CD4-positive, alpha-beta T cell treated with Interleukin-15 for 4 hours (primary cell): ENCODE data around the gene GDPGP1.

ENCODE experiments used
- DNase-seq: peaks from one replicate; pipeline ENCODE4 v3.0.0-alpha.2; 2020; ENCODE audit warnings: low spot score

Gene GDPGP1

DNA sequence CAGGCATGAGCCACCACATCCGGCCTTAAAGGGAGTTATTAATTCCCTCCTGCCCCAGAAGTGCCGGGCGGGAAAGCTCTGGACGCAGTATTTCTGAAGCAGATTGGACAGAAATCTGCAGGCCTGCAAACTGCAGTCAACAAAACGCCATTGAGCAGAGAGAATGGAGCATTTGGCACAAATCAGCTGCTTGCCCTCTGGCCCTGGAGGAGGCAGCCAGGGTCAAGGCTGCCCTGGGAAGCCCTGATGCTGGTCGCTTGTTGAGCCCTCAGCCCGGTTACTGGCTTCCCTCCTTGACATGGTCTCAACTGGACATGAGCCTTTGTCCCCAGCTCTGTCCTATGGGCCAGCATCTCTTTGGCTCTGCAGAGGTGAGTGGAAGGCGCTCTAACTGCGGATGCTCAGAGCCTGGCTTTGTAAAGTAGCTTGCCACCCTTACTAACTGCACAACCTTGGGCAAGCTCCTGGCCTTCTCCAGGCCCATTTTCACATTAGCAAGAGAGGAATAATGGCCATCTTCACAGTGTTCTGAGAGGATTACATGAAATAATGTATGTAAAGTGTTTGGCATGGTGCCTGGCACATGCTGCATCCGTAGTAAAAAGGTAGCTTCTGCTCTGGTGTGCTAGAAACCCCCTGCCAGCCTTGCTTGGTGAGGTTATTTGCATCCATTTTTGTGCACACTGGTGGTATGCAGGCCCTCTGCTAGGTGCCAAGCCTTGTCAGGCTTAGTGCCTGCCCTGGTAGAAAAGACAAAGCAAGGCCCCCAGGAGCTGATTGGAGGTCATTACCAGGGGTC, 28.8 kb upstream of the GDPGP1 start:
- no peak for DNase-seq

DNA sequence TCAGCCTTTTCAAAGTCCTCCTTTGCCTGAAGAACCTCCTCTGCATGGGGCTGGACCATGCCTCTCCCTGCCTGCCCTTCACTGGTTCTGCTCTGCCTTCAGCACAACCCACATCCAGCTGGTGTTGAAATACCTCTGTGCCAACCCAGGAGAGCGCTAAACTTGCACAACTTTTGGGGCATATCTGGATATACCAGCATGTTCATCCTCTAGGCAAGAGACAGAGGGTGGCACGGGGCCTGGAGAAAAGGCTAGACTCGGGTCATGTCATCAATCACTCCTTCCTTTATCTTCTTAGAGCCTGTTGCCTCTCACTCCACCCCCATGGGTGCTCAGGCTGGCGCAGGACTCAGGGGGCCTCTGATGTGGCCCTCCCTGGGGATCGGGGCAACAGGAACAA, 28.1 kb upstream of the GDPGP1 start:
- no peak for DNase-seq

DNA sequence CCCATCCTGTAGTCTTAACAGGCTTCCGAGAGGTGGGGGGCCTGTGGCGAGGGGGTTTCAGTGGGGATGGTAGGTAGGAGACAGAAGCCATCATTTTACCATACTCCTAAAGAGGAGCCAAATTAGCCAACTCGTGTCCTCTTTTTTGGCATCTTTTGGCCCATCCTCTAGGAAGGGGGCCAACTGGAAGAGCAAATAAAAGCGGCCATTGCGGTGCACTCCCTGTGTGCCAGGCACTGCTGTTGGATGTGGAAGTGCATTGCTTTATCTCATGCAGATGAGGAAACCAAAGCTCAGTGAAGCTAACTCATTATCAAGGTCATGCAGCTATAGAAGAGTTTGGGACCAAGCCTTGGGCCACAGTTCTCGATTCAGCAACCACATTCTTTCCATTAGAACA, 26.8 kb upstream of the GDPGP1 start:
- DNase-seq, result no peak

GRCh38 chr15:90208356-90208755, 25.7 kb upstream of the GDPGP1 start:
- DNase-seq, result no peak

DNA sequence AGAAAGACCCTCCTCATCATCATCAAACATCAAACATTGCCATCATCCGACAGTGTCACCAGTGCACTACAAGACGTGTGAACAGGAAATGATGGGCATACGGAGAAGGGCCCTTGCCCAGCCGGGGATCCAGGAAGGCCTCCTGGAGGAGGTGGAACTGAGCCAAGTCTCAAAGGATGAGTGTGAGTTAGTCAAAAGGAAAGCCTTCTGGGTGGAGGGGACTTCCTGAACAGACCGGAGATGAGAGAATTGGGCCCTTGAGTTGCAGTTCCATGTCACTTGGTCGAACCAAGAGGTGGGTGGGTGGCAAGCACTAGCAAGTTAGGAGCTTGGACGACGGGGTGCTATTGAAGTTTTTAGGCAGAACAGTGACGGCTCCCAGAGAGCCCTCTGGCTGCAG, 24.4 kb upstream of the GDPGP1 start:
- no peak for DNase-seq

GRCh38 chr15:90210593-90210992, 23.4 kb upstream of the GDPGP1 start:
- no peak for DNase-seq

DNA sequence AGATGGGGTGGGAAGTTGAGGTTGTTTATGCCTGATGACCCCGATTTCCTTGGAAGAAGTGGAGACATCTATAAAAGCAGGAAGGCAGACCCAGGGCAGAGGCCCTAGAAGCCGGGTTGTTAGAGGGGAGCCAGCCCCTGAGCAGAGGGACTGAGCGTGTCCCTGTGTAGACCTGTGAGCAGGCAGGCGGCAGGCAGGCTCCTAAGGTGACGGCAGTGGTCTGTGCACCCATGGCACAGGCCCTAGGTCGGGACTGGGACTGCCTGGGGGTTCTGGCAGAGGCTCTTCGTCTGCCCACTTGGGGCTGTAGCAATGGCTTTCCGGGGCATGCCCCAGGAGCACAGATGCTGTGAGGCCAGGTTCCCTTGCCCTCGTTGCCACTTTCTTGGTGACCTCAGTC, 23.0 kb upstream of the GDPGP1 start:
- DNase-seq, result no peak

GRCh38 chr15:90211440-90212143, 22.4 kb upstream of the GDPGP1 start:
- no peak for DNase-seq

- DNase-seq, result no peak
Observed at GRCh38 chr15:90212221-90213098, 21.5 kb upstream of the GDPGP1 start.

DNA sequence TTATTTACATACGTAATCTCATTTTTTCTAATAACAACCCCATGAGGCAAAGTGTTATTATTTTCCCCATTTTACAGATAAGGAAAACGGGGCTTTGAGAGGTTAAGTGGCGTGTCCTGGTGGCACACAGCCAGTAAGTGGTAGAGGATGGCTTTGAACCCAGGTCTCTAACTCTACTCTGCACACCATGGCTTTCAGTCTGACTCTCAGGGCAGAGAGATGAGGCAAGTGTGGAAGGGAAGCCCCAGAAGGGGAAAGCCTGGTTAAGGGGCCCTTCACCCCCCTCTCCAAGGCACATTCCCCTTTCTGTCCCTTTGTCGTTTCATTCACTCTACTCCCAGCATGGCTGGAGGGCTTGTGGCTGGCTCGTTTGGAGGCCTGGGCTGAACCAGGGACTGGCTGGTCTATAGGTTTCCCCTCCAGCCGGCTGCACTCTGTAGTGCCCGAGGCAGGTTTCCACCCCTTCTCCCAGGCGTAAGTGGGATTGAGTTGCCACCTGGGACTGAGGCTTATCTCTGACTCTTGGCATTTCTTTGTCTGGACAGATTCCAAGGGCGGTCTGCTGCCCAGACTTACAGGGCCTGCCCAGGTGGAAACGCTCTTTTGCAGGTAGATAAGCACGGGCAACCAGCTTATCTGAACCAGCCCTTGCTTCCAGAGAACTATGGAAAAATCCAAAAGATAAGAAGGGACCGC, 20.7 kb upstream of the GDPGP1 start:
- DNase-seq, result no peak

DNA sequence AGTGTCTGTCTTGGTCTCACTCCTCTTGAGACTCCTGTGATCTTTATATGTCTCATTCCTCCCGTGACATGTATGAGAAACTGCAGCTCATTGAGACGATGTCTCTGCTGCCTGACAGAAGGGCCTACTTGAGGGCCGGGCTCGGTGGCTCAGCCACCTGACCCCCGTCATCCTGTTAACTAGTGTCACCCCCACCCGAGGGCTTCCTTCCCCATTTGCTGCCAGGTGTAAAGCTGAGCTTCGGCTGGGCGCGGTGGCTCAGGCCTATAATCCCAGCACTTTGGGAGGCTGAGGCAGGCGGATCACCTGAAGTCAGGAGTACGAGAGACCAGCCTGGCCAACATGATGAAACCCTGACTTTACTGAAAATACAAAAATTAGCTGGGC, 20.2 kb upstream of the GDPGP1 start:
- no peak for DNase-seq

DNA sequence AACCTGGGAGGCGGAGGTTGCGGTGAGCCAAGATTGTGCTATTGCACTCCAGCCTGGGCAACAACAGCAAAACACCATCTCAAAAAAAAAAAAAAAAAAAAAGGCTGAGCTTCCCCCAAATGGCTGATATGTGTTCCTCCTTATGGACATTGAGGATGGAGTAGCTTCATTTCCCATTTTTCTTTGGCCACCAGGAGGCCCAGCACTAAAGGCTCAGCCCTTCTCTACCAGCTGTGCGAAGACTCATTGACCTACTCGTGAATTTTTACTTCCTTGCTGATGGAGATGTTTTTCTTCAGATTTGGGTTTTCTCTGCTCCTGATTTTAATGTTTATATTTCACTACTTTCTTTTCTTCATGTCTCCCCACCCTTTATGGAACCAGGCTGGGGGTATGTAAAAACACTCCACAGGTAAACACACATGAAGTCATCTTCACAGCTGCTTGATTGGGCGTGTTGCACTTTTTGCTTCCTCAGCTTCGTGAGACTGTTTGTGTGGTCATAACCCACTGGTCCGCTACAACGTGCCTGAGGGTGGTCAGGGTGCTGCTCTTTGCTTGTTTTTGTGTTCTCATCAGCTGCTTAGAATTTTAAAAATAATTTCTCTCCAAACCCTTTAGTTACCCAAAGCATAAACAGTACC, 19.3 kb upstream of the GDPGP1 start:
- DNase-seq, result no peak

DNA sequence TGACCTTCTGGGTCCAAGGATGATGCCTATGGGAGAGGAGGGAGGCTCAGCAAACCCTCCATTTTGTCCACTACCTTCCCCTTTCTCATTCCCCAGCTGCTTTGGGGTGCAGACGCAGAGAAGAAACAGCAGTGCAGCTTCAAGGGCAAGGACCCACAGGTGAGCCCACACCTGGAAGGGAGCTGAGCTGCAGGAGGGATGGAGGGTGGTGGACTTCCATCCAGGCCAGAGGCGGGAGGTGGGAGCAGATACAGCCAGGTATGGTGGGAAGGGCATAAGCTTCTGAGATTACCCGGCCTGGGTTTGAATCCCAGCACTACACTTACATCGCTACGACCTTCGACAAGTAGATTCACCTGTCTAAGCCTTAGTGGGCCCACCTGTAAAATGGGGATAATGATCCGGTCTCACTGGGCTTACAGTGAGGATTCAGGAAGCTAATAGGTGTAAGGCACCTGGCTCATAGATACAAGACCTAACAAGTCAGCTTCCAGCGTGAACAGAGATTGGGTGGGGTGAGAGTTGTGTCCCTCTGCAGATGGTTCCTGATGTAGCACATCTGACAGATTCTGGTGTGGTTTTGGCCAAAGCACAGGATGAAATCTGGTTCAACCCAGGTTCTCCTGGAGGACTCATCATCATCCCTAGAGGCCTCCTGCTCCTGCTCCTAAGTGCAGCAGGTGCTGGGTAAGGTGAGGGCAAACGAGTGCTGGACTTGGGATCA, 16.2 kb upstream of the GDPGP1 start:
- no peak for DNase-seq

DNA sequence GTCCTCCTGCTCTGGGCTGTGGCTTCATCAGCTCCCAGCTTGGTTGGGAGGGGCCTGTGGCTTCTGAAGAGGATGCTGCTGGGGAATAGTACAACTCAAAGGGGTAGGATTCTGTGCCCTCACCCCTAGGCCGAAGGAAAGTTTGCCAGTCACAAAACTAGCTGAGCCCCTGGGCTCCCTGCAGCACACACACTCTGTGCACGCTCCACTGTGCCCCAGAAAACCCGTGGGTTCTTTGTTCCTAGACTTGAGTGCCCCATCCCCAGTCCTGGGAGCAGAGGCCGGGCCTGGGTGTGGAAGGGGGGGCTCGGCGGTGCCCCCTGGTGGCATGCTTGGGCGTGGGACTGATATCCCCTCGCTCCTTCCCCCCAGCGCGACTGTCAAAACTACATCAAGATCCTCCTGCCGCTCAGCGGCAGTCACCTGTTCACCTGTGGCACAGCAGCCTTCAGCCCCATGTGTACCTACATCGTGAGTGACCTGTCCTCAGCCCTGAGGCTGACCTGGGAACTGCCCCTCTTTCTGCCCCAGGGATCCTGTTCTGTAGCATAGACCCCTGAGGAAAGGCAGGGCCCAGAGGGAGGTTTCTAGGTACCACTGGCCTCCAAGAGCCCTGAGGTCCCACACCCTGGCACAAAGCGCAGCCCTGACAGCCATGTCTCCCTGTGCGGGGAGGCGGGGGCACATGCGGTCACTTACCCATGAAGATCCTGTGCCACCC, 14.4 kb upstream of the GDPGP1 start:
- peak; percentile 46 for DNase-seq

DNA sequence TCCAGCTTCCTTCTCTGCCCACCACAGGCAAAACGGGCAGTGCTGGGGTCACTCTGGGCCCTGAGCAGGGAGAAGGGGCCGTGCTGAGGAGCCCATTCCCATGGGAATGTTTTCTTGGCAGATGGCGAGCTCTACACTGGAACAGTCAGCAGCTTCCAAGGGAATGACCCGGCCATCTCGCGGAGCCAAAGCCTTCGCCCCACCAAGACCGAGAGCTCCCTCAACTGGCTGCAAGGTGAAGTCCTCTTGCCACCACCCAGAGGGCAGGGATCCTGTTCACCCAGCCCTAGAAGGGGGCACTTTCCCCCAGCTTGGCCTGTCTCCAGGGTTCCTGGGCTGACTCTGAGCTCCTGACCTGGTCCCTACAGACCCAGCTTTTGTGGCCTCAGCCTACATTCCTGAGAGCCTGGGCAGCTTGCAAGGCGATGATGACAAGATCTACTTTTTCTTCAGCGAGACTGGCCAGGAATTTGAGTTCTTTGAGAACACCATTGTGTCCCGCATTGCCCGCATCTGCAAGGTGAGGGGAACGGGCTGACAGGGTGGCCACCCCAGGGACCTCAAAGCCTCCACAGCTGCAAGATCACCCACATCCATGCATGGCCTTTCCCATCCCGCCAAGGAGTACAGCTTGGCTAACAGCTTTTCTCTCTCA, 12.6 kb upstream of the GDPGP1 start:
- peak; percentile 28 for DNase-seq

DNA sequence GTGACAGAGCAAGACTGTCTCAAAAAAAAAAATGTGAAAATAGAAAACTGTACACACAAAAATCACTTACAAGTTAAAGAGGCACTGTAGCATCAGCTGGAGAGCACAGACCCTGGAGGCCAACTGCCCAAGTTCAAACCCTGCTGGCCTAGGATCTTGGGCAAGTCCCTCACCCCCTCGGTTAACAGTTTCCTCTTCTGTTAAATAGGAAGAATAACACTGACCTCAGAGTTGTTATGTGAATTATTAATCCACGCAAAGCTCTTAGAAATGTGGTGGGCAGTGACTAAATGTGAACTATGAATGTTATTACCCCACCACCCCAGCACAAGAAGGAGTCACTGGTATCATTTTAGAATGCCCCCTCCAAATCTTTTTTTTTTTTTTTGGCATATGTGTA, 11.5 kb upstream of the GDPGP1 start:
- no peak for DNase-seq

DNA sequence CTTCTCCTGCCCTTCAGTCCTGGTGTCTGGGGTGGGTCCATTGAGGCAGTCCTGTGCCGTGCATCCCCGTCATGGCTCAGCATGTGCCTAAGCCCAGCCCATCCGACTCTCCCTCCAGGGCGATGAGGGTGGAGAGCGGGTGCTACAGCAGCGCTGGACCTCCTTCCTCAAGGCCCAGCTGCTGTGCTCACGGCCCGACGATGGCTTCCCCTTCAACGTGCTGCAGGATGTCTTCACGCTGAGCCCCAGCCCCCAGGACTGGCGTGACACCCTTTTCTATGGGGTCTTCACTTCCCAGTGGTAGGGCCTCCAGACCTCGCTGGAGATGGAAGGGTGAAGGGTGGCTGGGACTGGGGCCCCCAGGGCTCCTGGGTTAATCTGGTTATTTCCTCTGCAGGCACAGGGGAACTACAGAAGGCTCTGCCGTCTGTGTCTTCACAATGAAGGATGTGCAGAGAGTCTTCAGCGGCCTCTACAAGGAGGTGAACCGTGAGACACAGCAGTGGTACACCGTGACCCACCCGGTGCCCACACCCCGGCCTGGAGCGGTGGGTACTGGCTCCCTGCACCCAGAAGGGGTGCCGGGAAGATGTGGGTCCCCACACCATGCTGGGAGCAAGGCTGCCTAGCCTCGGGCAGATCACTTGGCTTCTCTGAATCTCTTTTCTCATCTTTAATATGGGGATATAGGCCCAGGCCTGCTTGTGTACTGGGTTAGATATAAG, 10.4 kb upstream of the GDPGP1 start:
- no peak for DNase-seq

DNA sequence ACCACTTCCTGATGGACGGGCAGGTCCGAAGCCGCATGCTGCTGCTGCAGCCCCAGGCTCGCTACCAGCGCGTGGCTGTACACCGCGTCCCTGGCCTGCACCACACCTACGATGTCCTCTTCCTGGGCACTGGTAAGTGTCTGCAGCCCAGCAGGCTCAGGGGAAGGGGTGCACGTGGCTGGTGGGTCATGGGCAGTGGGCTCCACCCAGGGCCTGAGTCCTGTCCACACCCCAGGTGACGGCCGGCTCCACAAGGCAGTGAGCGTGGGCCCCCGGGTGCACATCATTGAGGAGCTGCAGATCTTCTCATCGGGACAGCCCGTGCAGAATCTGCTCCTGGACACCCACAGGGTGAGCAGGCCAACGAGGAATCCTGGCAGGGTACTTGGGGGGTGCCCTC, 9.0 kb upstream of the GDPGP1 start:
- no peak for DNase-seq
